GM19463 (cell line): ENCODE data around the gene ALOX5.
"Not testable (repeated sequence)": the region's sequence is repeated elsewhere in the genome, so short reads cannot be mapped to it uniquely, and the experiment has no call there.

ENCODE experiments used
- ATAC-seq: cut with Tn5 transposase; IDR thresholded peaks from one replicate; pipeline ENCODE4 v1.9.1; 2021; ENCODE audit warnings: mild to moderate bottlenecking, moderate library complexity; ENCODE audit not compliant: unreplicated experiment

Gene ALOX5

DNA sequence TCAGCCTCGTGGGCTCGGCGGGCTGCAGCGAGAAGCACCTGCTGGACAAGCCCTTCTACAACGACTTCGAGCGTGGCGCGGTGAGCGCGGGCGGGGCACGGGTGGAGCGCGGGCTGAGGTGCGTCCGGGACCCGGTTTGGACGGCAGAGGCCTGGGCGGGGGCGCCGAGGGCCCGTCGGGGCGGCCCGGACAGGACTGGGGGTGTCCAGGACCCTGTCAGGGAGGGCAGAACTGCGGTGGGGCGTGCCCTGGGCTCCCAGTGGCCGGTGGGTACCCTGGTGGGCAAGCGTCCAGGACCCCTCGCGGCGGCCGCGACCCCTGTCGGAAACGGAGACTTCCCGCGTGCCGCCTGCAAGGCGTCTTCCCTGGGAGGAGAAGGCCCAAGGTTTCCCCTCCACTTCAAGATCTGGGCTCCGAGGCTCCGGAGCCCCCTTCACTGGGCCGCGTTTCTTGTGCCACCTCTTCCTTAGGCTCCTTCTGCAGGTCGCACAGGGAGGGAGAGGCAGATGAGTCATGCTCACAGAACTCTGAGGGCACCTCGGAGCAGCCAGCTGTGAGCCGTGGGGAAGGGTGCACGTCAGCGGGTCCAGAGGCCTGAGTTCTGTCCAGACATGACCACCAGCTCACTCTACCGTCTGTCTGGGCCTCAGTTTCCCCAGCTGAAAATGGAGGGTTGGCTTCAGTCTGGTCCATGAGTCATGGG is 485 bp downstream of the ALOX5 start:
- ATAC-seq, result peak; percentile 24

GRCh38 chr10:45375101-45375500 is 1.1 kb downstream of the ALOX5 start:
- ATAC-seq, result no peak

- ATAC-seq, result no peak
Observed at GRCh38 chr10:45375716-45376231, 1.8 kb downstream of the ALOX5 start.

DNA sequence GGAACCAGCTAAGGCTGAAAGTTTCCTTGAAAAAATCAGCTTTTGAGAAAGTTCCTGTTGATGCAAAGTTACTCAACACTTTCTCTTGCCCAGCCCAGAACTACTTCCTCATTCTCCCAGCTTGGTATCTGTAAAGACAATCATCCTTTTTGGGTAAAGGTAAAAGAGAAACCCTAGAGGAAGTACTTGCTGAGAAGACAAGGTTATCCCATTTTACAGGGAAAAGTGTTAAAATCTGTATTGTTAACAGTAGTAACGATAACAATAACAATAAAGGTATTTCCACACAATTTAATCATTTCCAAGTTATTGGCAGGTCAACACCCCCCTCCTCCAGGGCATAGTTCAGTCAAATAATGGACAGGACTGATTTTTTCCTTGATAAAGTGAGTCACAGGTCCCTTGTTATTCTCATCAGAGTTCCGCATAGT is 2.4 kb downstream of the ALOX5 start:
- no peak for ATAC-seq

DNA sequence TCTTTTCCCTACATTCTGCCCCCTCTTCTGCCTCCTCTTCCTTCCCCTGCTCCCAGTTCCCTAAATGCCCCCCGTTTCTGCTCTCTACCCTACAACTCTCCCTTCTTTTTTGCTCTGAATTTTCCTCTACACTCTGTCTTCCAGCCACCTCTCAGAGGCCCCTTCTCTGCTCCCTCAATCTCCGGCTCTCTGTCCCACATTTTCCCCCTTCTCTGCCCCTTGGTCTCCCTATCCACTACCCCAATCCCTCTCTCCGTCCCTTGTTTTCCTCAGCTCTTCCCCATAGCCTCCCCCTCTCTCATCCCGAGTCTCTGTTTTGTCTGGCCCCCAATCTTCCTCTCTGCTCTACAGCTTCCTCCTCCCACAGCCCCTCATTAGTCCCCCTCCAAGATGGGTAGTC is 3.3 kb downstream of the ALOX5 start:
- ATAC-seq, result no peak

GRCh38 chr10:45377858-45378257 is 3.8 kb downstream of the ALOX5 start:
- ATAC-seq, result no peak

DNA sequence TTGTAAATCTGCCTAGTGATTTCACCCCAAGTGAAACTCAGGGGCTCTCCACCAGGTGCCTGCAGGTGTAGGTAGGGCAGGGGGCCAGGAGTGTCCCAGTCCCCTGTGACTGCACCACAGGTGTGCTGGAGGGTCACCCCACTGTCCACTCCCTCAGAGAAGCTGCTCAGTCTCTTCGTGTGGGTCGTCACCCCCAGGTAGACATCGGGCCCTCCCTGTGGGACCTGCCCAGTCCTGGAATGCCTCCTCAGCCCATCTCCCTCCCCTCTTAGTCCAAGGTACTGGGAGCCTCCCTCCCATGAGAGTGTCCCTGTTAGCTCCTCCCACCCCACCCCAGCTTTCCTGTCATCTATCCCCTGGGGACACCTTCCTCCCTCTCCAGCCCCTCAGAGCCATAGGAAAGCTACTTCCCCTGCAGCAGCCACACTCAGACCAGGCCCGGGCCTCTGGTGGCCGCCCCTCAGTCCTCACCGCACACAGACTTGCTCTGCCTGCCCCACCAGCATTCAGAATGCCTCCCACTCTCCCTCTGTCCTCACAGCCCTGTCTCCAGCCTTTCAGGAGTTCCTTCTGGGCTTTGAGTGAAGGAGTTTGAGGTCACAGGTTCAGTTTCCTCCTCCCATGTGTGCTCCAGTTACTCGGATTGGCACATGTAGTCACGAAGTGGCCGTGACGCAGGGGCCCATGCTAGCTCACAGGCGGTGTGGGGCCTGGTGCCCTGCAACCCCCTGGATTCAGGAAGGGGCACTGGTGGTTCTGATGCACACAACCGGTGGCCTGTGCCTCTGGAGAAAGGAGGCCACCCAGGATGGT is 5.1 kb downstream of the ALOX5 start:
- ATAC-seq, result no peak

DNA sequence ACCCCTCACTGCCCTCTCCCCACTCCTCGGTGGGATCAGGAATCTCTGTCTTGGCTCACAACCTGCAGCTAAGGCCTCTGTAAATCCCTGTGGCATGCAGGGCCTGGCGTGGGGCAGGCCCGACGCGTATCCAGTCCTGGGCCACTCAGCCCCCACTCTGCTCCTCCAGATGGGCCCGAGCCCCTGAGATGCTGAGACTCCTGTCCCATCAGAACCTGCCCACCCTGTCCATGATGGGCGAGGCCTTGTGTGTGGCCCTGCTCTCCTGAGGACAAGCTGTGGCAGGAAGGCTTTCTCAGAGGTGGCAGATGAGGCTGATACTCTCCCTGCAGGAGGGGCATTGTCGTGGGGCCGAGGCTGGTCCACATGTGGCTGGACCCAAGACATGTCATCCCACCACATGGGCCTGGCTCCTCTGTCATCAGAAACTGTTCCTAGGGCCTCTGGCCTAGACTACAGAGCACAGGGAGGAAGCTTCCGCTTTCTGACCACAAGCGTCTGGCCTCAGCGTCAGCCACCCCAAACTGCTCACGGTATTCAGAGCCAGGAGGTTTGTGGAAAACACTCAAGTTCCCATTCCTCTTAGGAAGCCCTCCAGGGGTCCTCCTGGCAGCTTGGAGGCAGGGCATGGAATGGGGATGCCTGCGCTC is 6.0 kb downstream of the ALOX5 start:
- ATAC-seq, result no peak

- ATAC-seq, result no peak
Observed at GRCh38 chr10:45380903-45381620, 7.0 kb downstream of the ALOX5 start.

- ATAC-seq, result no peak
Observed at GRCh38 chr10:45382591-45382990, 8.6 kb downstream of the ALOX5 start.

DNA sequence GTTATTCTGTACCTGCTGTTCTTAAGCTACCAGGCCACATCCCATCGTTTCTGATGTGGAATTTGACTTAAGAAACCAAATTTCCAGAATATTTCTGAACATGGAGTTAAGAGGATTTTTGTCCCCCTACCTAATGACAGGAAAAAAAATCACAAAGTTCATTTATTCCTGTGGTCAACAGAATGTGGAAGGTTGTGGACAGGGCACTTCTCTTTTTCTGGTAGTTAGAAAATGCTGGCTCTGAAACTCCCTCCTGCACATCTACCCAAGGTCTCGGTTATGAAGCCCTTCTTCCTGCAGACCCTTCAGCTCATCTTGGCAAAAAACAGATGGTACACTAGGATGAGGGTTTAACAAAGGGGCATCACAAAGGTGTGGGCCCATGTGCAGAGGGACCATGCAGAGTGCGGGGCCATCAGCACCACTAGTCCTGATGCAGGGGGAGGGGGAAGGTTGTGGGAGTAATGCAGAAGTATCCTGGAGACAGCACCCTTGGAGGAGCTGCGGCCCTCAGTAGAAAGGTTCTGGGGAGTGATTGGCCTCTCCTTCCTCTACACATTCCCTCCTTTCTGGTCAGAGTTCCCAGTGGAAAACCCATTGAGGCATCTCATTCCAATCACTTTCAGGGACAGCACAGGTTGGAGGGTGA is 9.8 kb downstream of the ALOX5 start:
- no peak for ATAC-seq

- no peak for ATAC-seq
Observed at GRCh38 chr10:45386657-45387056, 12.6 kb downstream of the ALOX5 start.

DNA sequence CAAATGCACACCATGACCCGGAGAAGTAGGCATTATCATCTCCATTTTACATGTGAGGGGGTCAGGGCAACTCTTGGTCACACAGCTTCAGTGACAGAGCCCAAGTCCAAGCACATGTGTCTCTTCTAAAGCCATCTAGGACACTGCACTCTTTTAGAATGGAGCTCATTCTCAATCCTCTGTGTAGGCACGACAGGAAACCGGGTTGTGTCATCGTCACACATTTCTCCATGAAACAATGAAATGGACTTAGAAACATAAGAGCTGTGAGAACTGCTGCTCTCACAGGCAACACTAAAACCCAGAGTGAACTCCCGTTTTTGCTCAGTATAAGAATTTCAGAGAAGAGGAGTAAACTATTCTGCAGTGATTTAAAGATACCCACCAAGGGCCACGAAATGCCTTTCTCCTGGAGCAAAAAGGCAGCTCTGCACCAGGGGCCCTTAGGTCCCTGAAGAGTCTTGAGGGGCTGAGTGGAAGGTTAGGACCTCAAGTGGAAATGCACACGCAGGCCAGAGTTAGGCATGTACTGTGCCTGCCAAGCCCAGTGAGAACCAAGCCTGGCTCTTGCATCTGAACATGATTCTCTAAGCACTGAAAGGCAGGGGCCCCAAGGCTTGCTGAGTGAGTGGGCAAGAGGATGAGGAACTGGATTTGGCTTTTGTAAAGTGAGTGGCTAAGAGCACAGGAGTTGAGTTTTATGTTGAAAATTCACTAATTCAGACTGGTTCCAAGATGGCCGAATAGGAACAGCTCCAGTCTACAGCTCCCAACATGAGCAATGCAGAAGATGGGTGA is 13.3 kb downstream of the ALOX5 start:
- no peak for ATAC-seq

- ATAC-seq, result not testable (repeated sequence)
Observed at GRCh38 chr10:45389671-45390070, 15.7 kb downstream of the ALOX5 start.

DNA sequence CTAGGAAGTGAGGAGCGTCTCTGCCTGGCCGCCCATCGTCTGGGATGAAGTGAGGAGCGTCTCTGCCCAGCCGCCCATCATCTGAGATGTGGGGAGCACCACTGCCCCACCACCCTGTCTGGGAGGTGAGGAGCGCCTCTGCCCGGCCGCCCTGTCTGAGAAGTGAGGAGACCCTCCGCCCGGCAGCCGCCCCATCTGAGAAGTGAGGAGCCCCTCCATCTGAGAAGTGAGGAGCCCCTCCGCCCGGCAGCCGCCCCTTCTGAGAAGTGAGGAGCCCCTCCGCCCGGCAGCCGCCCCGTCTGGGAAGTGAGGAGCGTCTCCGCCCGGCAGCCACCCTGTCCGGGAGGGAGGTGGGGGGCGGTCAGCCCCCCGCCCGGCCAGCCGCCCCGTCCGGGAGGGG is 17.6 kb downstream of the ALOX5 start:
- not testable (repeated sequence) for ATAC-seq

DNA sequence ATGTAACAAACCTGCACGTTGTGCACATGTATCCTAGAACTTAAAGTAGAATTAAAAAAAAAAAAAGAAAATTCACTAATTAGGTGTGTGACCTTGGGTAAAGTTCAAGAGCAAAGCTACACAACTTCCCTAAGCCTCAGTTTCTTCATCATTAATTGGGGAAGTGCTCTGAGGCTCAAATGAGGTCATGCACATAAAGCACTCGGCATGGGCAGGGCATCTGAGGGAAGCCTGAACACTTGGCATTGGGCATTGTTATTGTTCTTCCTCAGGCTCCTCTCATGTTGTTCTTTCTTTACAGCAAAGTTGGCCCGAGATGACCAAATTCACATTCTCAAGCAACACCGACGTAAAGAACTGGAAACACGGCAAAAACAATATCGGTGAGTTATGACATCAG is 21.5 kb downstream of the ALOX5 start:
- ATAC-seq, result no peak

- no peak for ATAC-seq
Observed at GRCh38 chr10:45398595-45398994, 24.6 kb downstream of the ALOX5 start.

DNA sequence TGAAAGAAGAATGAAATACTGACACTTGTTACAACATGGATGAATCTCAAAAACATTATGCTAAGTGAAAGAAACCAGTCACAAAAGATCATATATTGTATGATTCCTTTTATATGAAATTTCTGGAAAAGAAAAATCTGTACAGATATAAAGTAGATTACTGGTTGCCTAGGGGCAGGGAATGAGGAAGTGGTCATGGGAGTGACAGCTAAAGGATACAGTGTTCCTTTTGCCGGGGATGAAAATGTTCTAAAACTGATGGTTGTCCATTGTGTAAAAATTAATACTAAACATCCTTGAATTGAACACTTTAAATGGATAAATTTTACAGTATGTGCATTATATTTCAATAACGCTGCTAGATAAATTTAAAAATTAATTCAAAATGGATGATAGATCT is 25.1 kb downstream of the ALOX5 start:
- ATAC-seq, result no peak

- no peak for ATAC-seq
Observed at GRCh38 chr10:45403151-45403550, 29.1 kb downstream of the ALOX5 start.
